ENCODE data around the gene PAPLN.
A peak's percentile ranks its signal among the peaks of the same experiment; 100 is the strongest.

PAPLN gene

DNA sequence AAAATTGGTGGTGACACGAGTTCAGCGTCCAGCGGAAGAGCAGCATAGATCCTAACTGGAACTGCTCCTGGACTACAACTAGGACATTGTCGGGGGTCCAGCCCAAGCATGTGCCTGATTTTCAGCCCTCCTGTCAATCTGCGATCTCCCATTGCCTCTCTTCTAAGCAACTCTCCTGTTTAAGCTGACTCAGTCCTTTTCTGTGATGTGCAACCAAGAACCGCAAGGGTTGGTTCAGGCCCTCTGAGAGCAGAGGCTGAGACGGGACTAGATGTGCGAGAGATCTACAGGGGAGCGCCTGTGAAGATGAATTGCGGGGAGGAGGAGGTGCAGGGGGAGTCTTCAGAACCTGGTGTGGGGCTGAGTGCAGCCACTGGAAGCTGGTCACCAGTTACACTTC lies 3.7 kb upstream of the PAPLN start:
- DNase-seq: no peak

- DNase-seq: no peak
These were observed 3.3 kb upstream of the PAPLN start for GRCh38 chr14:73234029-73234428.

DNA sequence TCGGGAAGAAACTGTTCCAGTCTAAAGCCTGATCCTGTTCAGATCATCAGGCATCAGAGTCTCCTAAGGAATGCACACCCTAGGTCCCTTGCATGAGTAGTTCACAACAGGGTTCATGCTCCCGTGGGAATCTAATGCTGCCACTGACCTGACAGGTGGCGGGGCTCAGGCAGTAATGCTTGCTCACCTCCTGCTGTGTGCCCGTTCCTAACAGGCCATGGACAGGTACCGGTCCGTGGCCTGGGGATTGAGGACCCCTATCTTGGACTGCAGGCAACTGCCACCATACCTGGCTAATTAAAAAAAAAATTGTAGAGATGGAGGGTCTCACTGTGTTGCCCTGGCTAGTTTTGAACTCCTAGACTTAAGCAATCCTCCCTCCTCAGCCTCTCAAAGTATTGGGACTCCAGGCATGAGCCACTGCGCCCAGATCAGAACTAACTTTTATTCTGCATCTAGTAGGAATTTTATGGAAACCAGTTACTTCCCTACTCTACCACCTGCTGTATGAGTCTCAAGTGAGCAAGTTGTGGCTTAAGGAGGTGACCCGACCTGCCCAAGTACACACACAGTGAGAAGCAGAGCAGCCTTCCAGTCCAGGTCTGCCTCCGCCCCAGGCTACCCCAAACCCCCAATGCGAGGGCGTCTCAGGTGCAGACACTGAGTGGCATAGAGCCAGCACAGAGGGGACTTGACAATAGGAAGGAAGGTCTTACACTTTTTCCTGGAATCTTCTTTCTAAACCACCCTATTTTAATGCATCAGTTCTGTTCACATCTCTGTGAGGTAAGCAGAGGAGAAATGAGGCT lies 2.5 kb upstream of the PAPLN start:
- DNase-seq: no peak

GRCh38 chr14:73235531-73236155 lies 1.7 kb upstream of the PAPLN start:
- no peak for DNase-seq

- DNase-seq: no peak
These were observed 1.1 kb upstream of the PAPLN start for GRCh38 chr14:73236157-73236556.

- DNase-seq: no peak
These were observed 521 bp upstream of the PAPLN start for GRCh38 chr14:73236752-73237218.

- DNase-seq: no peak
These were observed 599 bp downstream of the PAPLN start for GRCh38 chr14:73237786-73238423.

DNA sequence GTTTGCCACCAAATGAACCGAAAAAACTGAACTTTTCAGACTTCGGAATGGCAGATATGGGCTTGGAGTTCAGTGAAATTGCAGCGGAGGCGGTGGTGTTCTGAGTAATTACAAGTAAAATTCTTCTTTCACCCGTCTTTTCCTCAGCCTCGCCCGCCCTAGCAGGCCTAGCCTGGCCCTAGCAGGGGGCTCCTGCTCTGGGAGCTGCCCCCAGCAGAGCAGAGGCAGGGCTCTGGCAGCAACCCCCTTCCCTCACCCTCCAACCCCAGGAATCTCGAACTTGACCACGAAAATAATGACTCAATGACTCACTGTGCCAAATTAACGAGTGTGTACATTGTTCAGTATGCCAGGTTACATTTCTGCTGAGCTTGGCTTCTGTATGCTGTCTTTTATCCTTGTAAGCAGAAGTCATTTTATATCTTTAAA lies 1.1 kb downstream of the PAPLN start:
- DNase-seq: no peak

DNA sequence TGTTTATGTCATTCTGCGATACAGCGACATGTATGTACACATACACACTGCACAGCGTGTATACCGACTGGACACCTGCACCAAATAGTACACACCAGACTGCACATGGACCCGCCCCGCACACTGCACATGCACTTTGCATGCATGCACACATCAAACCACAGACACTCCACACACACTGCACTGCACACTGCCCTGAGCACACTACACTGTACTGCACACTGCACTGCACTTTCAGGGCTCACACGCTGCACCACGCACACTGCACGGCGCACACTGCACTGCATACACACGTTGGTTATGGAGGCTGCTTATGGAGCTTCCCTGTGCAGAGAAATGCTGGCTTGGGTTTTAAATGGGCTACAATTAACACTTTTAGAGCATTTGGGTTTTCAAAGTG lies 1.6 kb downstream of the PAPLN start:
- no peak for DNase-seq

- no peak for DNase-seq
These were observed 2.3 kb downstream of the PAPLN start for GRCh38 chr14:73239393-73240241.

DNA sequence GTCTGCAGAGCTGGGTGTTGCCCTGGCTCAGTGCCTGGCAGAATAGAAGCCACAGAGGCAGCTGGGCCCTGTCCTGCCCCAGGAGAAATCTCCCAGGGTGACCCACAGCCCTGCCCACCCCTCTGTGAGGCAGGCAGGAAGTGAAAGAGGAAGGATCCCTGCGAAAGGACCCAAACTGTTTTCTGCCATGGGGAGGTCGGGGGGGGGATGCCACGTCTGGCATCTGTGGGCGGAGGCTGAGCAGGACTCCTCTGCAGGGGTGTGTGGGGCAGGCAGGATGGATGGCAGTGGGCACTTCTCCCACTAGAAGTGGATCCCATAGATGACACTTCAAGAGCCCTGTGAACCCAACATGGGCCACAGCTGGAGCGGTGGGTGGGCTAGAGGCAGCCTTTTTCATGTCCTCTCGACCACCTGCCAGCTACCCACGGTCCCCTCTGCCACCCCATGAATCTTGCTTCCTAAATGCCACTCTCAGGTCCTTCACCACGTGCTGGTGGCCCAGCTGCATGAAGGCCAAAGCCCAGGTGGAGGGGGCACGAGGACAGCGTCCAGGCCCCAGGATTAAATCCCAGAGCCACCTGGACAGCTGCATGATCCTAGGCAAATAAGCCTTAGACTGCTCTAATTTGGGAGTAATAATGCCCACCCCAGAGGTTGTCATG lies 3.6 kb downstream of the PAPLN start:
- DNase-seq: no peak

DNA sequence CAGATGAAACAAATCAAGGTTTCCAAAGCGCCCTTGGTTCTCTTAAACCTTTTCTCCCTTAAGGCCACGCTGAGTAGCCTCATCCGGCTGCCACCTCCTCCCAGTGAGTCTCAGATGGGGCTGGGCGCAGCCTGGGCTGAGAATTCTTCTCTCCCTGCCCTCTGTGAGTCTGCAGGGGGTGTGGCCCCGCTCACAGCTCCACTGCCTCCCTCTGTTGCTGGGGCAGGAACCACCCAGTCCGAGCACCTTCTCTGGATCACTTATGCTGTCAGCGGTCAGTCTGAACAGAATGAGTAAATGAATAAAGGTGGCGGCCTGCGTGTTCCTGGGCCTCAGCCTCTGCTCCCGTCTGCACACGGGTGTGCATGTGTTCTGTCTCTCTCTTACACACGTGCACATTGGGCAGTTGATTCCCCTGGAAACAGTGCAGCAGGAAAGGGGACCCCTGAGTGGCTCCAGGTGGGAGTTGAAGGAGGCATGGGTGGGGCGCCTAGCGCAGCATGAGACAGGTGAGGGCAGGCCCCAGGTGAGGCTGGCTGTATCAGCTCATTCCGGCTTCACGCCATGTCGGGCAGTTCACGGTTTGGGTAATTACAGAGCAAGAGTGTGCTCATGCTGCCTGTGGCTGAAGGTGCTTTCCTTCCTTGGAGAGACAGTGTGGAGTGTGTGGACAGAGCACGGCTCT lies 4.3 kb downstream of the PAPLN start:
- DNase-seq: no peak

- no peak for DNase-seq
These were observed 5.1 kb downstream of the PAPLN start for GRCh38 chr14:73242357-73242901.

DNA sequence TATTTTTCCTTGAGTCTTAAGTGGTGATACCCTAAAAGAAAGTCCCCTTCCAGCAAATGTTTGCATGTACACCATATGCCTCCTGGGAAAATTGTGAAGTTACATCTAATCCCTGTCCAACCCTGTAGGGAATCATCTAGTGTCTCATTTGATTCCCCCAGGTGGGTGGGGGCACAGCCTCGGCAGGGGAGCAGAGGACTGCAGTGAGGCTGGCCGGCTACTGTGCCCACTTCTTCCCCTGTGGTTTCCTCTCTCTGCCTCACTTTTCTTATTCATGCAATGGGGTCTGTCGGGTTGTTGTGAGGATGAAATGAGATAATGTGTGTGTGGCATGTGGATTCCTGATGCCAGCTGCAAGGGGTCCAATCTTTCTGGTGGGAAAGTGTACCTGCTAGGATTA lies 6.0 kb downstream of the PAPLN start:
- no peak for DNase-seq

DNA sequence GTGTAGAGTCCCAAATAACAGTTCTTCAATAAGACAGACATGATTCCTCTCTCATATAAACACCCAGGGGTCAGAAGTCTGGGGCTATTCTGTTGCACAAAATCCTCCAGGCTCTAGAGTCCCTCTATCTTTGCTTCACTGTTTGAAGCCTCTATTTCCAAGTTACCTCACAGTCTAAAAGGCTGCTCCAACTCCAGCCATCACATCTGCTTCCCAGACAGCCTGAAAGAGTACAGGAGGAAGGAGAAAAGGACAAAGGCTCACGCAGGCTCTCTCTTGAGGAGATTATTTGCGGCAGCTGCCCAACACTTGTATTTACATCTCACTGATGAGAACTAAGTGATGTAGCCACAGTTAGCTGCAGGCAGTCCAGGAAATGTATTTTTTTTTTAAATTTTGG lies 6.4 kb downstream of the PAPLN start:
- DNase-seq: no peak

- no peak for DNase-seq
These were observed 7.4 kb downstream of the PAPLN start for GRCh38 chr14:73244541-73245290.

- peak; percentile 44 for DNase-seq
These were observed 8.4 kb downstream of the PAPLN start for GRCh38 chr14:73245480-73246325.

GRCh38 chr14:73246387-73247150 lies 9.3 kb downstream of the PAPLN start:
- DNase-seq: no peak

All from stimulated activated CD4-positive, alpha-beta T cell treated with anti-CD3 and anti-CD28 coated beads, Interleukin-4, amount 100 ng/mL, for 24 hours (primary cell).